PC-3 (cell line): ENCODE data around the gene COPG2. TPM values are rescaled to one million over a fixed set of nuclear protein-coding genes. Genes with fewer than 3 reads are reported as not detected.

ENCODE experiments used
- ATAC-seq: fragments of 200-7000 bp; cut with Tn5 transposase; 2 replicates; pipeline ENCODE4 v1.9.1; 2020; ENCODE audit warnings: mild to moderate bottlenecking, moderate library complexity
- BruUV-seq: library from RNA; stranded (reverse); fragments of 400-500 nt; replicated peaks from 2 replicates; lab custom pipeline; 2021; lab: Mats Ljungman, UMichigan
- CTCF ChIA-PET: fragments of 300-600 bp; sonication (Branson Sonifier 250); formaldehyde crosslinking; loops from one replicate; lab custom pipeline; 2022; ENCODE audit warnings: antibody characterized with exemption; lab: Charles Lee
- POLR2A ChIA-PET: fragments of 300-600 bp; sonication (Branson Sonifier 250); formaldehyde crosslinking; loops from one replicate; lab custom pipeline; 2022; ENCODE audit warnings: antibody characterized with exemption; ENCODE audit not compliant: unreplicated experiment; lab: Charles Lee
- DNase-seq: peaks from one replicate; pipeline ENCODE4 v3.0.0-alpha.2; 2015
- H2AFZ ChIP-seq: fragments of 300-600 bp; sonication (generic); 2 replicates; pipeline ENCODE4 v1.6.0; 2016; ENCODE audit warnings: antibody characterized with exemption, low read length
- H3F3A ChIP-seq: fragments of 300-600 bp; sonication (generic); one replicate; pipeline ENCODE4 v1.6.0; 2017; ENCODE audit warnings: antibody characterized with exemption, low read length, control low read depth, mild to moderate bottlenecking; ENCODE audit not compliant: unreplicated experiment
- H3K27ac ChIP-seq: fragments of 300-600 bp; sonication (generic); 2 replicates; pipeline ENCODE4 v1.5.1; 2016; ENCODE audit warnings: mild to moderate bottlenecking, low read length
- H3K27me3 ChIP-seq: fragments of 300-600 bp; sonication (generic); 2 replicates; pipeline ENCODE4 v1.6.1; 2016; ENCODE audit warnings: low read length, mixed read lengths
- H3K36me3 ChIP-seq: fragments of 300-600 bp; sonication (generic); 2 replicates; pipeline ENCODE4 v1.6.1; 2016; ENCODE audit warnings: low read depth, mixed run types, low read length, mixed read lengths
- H3K4me1 ChIP-seq: fragments of 300-600 bp; sonication (generic); 2 replicates; pipeline ENCODE4 v1.5.1; 2016; ENCODE audit warnings: low read length; ENCODE audit not compliant: insufficient read depth
- H3K4me2 ChIP-seq: fragments of 300-600 bp; sonication (generic); 2 replicates; pipeline ENCODE4 v1.6.0; 2016; ENCODE audit warnings: low read length
- H3K4me3 ChIP-seq: fragments of 300-600 bp; sonication (generic); 2 replicates; pipeline ENCODE4 v1.5.1; 2016; ENCODE audit warnings: mild to moderate bottlenecking, low read length, mixed read lengths
- H3K79me2 ChIP-seq: fragments of 300-600 bp; sonication (generic); 2 replicates; pipeline ENCODE4 v1.6.1; 2017; ENCODE audit warnings: low read length, mixed read lengths
- H3K9ac ChIP-seq: fragments of 300-600 bp; sonication (generic); 2 replicates; pipeline ENCODE4 v1.6.0; 2016; ENCODE audit warnings: mild to moderate bottlenecking, low read length
- H3K9me2 ChIP-seq: fragments of 300-600 bp; sonication (generic); replicated peaks from 2 replicates; pipeline ENCODE4 v1.6.1; 2016; ENCODE audit warnings: mixed run types, low read length, mixed read lengths
- H3K9me3 ChIP-seq: fragments of 300-600 bp; sonication (generic); 2 replicates; pipeline ENCODE4 v1.6.1; 2016; ENCODE audit warnings: low read length, mixed read lengths
- H4K20me1 ChIP-seq: fragments of 300-600 bp; sonication (generic); 2 replicates; pipeline ENCODE4 v1.6.1; 2016; ENCODE audit warnings: low read length, mixed read lengths
- CTCF ChIP-seq: fragments of 300-600 bp; sonication (generic); conservative IDR thresholded peaks from 2 replicates; pipeline ENCODE4 v1.5.1; 2017; ENCODE audit warnings: antibody characterized with exemption, low read depth, mild to moderate bottlenecking, low read length
- EZH2 ChIP-seq: fragments of 300-600 bp; sonication (generic); IDR thresholded peaks from one replicate; pipeline ENCODE4 v1.6.1; 2017; ENCODE audit warnings: antibody characterized with exemption, mild to moderate bottlenecking, low read length; ENCODE audit not compliant: unreplicated experiment
- EZH2phosphoT487 ChIP-seq: fragments of 300-600 bp; sonication (generic); IDR thresholded peaks from 2 replicates; pipeline ENCODE4 v1.6.1; 2018; ENCODE audit warnings: mild to moderate bottlenecking, antibody characterized with exemption, low read length, borderline replicate concordance
- intact Hi-C: fragments of 100-400 bp; cut with micrococcal nuclease; formaldehyde crosslinking; loops from 2 replicates; pipeline ENCODE4 v1.9.0; 2023
- total RNA-seq: library from RNA; depleted of rRNA; stranded (reverse); fragments of >200 nt; gene quantifications from 2 replicates; pipeline ENCODE4 v1.2.3, GENCODE V29; 2014

Gene COPG2
- total RNA-seq, 1 experiment from 2014 or later, result 9.1 TPM

GRCh38 chr7:130490888-130491804 is 177.4 kb downstream of the COPG2 start:
- Histone ChIP-seq H3K9ac (no peak overlapping the region), H3K27me3 (no peaks in the 10 kb centered on the region), H2AFZ (no peak overlapping the region), H3K36me3 (no peaks in the 10 kb centered on the region; the same call in 1 of the 2 replicates), H3K9me2 (no peaks in the 10 kb centered on the region), H4K20me1 (no peaks in the 10 kb centered on the region), H3K79me2 (peaks cover 59% of the 10 kb centered on the region), H3K4me3 (no peak overlapping the region), H3K4me2 (no peak overlapping the region), H3K4me1 (peaks cover 12% of the 10 kb centered on the region), H3F3A (no peaks in the 10 kb centered on the region), H3K27ac (no peak overlapping the region), H3K9me3 (no peaks in the 10 kb centered on the region)
- intact Hi-C loops, result loop anchor here (2.0 kb wide), 1 partner anchor 248 kb away; no protein-coding TSS in a partner anchor
- TF ChIP-seq CTCF (peak; percentile 27; the same call in 1 of the 2 replicates), EZH2 (no peak)
- no TSS peak for BruUV-seq
- ChIA-PET CTCF (no interaction called here), POLR2A (no interaction called here)
- no peak for DNase-seq
- ATAC-seq, result peak; percentile 35

- BruUV-seq, result no TSS peak
- CTCF ChIA-PET, result no interaction called here
- ATAC-seq, result no peak
- peaks cover 14% of the 10 kb centered on the region for H3K4me1 ChIP-seq
- no peaks in the 10 kb centered on the region for H3K9me3 ChIP-seq
- no peak overlapping the region for H3K9ac ChIP-seq
- H4K20me1 ChIP-seq, result no peaks in the 10 kb centered on the region
- H3K27me3 ChIP-seq, result no peaks in the 10 kb centered on the region
- no peak for DNase-seq
- no peaks in the 10 kb centered on the region for H3F3A ChIP-seq
- TF ChIP-seq EZH2, result no peak
- TF ChIP-seq CTCF, result no peak
- TF ChIP-seq EZH2phosphoT487, result no peak
- H3K9me2 ChIP-seq, result no peaks in the 10 kb centered on the region
- no peak overlapping the region for H3K4me2 ChIP-seq
- no peaks in the 10 kb centered on the region; the same call in 1 of the 2 replicates for H3K36me3 ChIP-seq
- no peak overlapping the region for H2AFZ ChIP-seq
- POLR2A ChIA-PET, result no interaction called here
- no peak overlapping the region for H3K27ac ChIP-seq
- intact Hi-C loops, result loop anchor here (2.0 kb wide), 1 partner anchor 248 kb away; no protein-coding TSS in a partner anchor
- H3K79me2 ChIP-seq, result peaks cover 61% of the 10 kb centered on the region
- no peak overlapping the region for H3K4me3 ChIP-seq
Observed at GRCh38 chr7:130490311-130490791, 178.2 kb downstream of the COPG2 start.
